ENCODE measurements around the gene SEMA5B.

SEMA5B gene

DNA sequence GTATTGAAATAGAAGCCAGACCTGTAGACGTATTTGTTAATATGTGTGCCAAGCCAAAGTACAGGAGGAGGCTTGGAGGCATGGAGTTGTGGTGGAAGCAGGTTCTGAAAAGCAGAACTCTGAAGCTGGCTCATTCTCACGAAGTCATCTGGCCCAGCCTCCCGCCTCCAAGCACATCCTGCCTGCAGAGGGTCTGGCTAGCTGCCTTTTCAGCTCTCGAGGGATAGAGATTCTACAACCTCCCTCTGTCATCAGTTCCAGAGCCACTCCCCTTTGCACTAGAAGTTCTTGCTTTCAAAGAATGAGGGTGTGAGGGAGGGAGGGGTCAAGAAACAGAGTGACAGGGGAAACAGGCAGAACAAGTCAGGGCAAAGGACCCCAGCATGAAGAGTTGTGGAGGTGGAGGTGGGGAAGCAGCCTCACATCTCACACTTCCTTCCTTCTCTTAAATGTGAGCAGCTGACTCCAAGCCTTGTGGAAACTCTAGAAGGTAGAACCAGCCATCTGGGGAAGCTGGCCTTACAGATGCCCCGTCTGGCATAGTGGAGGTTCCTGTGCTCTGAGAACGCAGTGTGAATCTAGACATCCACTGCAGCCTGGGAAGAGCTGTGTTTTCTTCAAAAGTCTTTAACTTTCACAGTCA lies 137.4 kb downstream of the SEMA5B start:
- no peak for DNase-seq

DNA sequence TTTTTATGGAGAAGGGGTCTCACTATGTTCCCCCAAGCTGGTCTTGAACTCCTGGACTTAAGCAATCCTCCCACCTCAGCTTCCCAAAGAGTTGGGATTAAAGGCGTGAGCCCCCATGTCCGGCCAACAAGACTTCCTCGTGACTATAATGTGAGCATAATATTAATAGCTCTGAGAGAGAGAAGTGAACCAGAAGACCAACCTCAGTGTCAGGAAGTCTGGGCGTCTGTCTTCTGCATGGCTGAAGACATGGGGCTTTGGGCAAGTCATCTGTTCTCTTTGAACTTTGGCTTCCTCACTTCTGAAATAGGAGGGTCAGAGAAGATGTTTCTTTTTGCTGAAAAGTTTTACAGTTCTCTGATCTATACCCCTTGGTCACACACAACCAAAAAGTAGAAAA lies 140.6 kb downstream of the SEMA5B start:
- no peak for DNase-seq

DNA sequence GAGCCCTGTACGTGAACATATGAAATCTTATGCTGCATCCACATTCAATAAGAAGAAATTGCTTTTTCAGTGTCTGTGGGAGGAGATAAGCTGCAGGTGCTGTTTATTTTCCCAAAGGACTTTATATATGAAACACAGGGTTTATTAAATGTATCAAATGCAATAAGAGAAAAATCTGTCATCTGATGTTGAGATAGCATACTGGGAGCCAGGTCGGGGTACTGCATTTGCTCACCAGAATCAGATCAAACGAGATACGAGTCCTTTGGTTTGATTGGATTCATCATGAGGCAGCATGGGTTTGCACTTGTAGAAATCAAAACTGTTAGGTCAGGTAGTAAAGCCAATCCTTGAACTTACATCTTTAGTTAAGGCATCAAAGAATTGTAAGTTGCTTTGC lies 141.3 kb downstream of the SEMA5B start:
- no peak for DNase-seq

DNA sequence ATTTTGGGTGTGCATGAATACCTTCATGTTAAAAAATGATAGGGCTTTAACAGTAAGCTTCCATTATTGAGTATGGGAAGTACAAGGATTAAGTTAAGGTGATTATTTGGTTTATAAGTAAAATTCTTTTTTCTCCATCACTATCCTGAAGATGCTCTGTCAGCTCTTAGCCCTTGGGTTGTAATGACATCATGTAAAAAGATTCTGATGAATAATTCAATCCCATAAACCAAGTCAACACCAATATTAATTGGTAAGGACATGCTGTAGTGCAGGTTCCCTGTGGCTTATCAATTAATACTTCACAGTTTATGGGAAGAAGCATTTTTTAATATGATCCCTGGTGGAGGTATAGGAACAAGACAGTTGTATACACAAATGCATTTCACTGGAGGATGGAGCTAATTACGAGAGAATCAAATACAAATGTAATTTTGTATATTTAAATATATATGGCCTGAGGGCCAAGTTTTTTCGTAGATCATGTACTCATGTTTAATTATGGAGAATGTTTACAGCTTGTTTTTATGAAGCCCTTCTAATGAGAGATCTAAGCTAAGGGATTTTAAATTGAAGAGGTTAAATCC lies 145.1 kb downstream of the SEMA5B start:
- DNase-seq = no peak

DNA sequence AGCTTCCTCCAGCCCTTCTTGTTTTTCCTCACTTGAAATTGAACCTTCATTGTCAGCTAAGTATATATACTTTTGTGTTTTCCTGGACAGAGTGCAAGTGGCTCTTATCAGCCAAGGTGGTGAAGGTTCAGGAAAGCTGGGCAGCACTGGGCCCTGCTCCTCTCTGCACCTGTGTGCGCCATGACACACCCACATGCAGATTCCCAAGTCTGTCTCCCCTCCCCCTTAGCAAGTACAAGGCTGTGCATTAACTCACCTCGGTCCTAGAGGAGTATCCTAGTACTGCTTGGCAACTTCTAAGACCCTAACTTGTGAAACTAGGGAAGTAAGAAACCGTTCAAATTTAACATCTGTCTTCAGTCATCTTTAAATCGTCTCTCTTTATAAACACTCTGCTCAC lies 146.9 kb downstream of the SEMA5B start:
- no peak for DNase-seq

DNA sequence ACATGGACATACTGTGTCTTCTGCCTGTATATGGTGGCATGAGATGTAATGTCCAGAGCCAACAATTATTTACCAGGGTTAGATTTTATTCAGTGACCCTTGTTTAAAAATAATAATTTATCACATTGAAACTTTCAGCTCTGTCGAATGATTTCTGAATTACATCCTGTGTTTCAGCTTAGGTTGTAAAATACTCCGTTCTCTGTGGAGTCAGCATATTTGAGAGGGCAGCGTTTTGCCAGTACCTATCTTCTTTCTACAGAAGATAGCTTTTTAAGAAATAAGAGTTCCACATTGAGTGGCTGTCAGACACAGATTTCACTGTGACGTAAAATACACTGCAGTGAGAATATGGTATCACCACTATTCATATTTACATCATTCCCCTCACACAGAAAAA lies 147.4 kb downstream of the SEMA5B start:
- DNase-seq = no peak

DNA sequence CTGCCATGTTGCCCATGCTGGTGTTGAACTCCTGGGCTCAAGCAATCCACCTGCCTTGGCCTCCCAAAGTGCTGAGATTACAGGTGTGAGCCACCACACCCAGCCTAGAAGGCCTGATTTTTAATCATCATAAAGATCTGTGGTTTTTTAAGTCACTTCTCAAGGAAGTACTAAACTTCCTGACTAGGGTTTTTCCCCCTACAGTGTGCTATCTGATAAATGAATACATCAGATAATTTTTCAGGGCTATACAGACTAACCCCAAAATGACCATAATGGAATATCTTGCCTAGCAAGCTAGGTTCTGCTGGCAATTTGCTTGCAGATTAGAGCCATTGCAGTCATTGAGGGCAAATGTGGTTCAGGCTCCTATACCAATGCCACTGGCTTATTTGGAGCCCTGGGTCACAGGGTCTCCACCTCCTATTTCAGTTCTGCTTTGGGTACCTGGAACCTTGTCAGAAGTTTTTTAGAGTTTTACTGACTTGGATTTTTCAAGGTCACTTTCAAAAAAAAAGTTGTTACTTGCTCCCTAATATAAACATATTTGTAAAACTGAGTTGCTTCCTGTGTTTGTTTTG lies 151.9 kb downstream of the SEMA5B start:
- no peak for DNase-seq

DNA sequence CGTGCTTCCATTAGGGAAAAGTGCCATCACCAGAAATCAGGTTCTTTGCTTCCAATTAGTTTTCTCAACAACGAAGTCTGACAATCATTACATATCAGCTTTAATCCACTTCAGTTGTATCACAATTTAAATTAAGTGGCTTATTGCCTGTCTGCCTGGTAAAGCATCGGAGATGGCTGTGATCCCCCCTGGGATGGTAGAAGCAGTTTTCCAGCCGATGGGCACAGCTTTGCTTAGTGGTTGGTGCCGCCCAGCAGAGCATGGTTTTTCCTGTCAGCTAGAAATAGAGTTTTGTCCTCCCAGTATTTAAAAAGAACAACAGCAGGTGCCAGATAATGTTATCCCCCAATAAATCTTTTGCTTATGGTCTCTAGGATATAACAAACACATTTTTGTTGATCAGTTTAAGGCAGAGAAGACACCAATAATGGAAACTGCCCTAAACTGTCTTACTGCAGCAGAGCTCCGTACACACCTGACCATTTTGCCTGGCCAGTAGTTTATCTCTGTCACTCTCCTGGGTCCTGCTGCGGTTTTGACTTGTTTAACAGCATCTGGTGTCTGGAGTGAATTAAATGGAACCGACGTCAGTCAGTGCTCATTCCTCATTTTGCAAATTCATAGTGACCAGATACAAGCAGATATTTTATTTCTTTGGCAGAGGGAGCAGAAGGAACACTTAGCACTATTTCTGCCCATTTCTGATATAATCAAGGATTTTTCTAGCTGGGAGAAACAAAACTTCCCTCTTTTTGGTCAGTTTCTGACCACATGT lies 153.6 kb downstream of the SEMA5B start:
- no peak for DNase-seq

DNA sequence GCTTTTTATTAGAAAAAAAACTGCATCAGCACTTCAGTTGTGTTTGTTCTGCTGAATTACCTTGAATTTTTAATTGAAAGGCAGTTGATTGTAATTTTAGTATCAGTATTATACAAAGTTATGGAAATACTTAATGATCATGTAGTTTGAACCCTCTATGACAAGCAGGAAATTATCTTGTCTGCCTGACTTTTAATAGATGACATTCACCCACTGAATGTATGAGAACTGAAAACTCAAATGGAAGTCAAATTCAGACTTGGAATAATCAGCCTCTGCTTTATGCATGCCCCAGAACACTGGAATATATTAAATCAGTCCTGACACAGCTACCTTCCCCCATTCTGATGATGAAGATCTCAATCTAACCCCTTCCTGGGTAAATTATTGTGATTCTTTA lies 159.2 kb downstream of the SEMA5B start:
- no peak for DNase-seq

DNA sequence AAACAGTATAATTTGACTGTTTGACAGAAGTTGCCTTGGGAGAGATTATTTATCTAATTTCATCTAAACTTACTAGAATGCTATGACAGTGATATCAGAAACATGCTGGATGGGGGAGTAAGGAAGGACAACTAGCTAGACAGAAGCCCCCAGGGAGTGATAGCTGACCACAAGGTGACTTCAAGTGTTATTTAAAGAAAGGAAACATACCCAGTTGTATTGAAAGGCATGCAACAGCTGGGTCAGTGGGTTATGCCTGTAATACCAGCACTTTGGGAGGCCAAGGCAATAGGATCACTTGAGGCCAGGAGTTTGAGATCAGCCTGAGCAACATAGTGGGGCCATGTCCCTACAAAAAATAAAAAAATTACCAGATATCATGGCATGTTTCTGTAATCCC lies 163.1 kb downstream of the SEMA5B start:
- DNase-seq = no peak

DNA sequence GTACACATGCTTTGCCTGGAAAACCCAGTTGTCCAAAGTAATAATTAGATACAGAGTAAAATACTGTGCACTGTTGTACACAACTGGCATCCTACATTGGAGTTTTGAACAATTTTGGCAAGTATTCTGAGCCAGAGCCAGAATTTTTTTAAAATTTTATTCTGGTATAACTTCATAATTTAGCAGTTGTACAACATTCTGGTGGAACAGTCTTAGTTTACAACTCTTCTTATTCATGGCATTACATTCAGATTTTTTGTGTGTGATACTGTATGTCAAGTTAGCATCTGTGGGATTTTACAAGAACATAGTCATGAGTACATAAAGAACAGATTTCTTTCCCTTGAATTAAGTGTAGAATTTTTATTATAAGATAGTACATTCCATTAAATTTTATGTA lies 165.2 kb downstream of the SEMA5B start:
- DNase-seq = no peak

All from CD4-positive, alpha-beta T cell treated with Interleukin-1 beta for 1 hour (primary cell).